Measurements from ENCODE around the gene SDHA. TPM values are rescaled to one million over a fixed set of nuclear protein-coding genes. Genes with fewer than 3 reads are reported as not detected.
"Not testable (repeated sequence)": the region's sequence is repeated elsewhere in the genome, so short reads cannot be mapped to it uniquely, and the experiment has no call there.

SDHA gene
- total RNA-seq (2016; rRNA removed; fragmentation: Illumina TruSeq; extraction: Trizol) (192 and 240 TPM in 2 replicates), polyA plus RNA-seq (2011; rRNA removed) (156 and 185 TPM in 2 replicates), polyA minus RNA-seq (2011; rRNA and poly(A)+ RNA removed; ENCODE audit: low replicate concordance) (514 and 684 TPM in 2 replicates), Bru-seq, nascent RNA (percentile 85 among the genes with signal in this experiment), BruChase-seq, experiment 1, labeled RNA remaining after a 6-hour chase (percentile 85 among the genes with signal in this experiment), BruChase-seq, experiment 2, labeled RNA remaining after a 2-hour chase (percentile 83 among the genes with signal in this experiment)
- 42.0 and 46.9 TPM in 2 replicates for total RNA-seq (2016; cell fraction: cytosol; rRNA removed; fragmentation: Illumina TruSeq; extraction: Trizol; ENCODE audit: low read depth)
- 168 and 247 TPM in 2 replicates for total RNA-seq (2016; cell fraction: insoluble cytoplasmic fraction; rRNA removed; fragmentation: Illumina TruSeq; extraction: Trizol)
- total RNA-seq (2016; cell fraction: membrane; rRNA removed; fragmentation: Illumina TruSeq; extraction: Trizol), result 52.9 and 56.5 TPM in 2 replicates
- total RNA-seq (2016; cell fraction: nucleus; rRNA removed; fragmentation: Illumina TruSeq; extraction: Trizol), result 141 and 179 TPM in 2 replicates
- 110 and 117 TPM in 2 replicates for polyA plus RNA-seq (2011; cell fraction: cytosol; rRNA removed)
- 108 and 110 TPM in 2 replicates for polyA plus RNA-seq (2011; cell fraction: nucleus; rRNA removed)
- polyA plus RNA-seq (2012), result 146 and 185 TPM in 2 replicates
- polyA plus RNA-seq (2016; cell fraction: cytosol; fragmentation: Illumina TruSeq; extraction: Trizol; ENCODE audit: low read depth), result 12.6 and 16.7 TPM in 2 replicates
- 131 and 149 TPM in 2 replicates for polyA plus RNA-seq (2016; cell fraction: insoluble cytoplasmic fraction; fragmentation: Illumina TruSeq; extraction: Trizol; ENCODE audit: low read depth)
- 23.0 and 24.9 TPM in 2 replicates for polyA plus RNA-seq (2016; cell fraction: membrane; fragmentation: Illumina TruSeq; extraction: Trizol; ENCODE audit: low read depth)
- polyA plus RNA-seq (2016; cell fraction: nucleus; fragmentation: Illumina TruSeq; extraction: Trizol; ENCODE audit: insufficient read depth, low read depth), result 181 and 200 TPM in 2 replicates
- 123 and 151 TPM in 2 replicates for polyA minus RNA-seq (2011; cell fraction: cytosol; rRNA and poly(A)+ RNA removed)
- 128 and 143 TPM in 2 replicates for polyA minus RNA-seq (2011; cell fraction: nucleus; rRNA and poly(A)+ RNA removed)
- long read RNA-seq, experiment 1, transcript SDHA-204 (13 exons, 2,067 nt), result minor isoform, 6 of 297 reads
- long read RNA-seq, experiment 1, transcript SDHA-201 (15 exons, 2,390 nt), result major isoform, 215 of 297 reads
- long read RNA-seq, experiment 1, transcript SDHA-214 (6 exons, 3,001 nt), result minor isoform, 7 of 297 reads
- long read RNA-seq, experiment 1, partial matches to known transcripts, result 47 of 297 reads
- long read RNA-seq, experiment 1, other reads (novel, unspliced or antisense), result 18 of 297 reads
- long read RNA-seq, experiment 2, transcript SDHA-216 (10 exons, 2,209 nt), result minor isoform, 5 of 353 reads
- long read RNA-seq, experiment 2, transcript SDHA-201 (15 exons, 2,390 nt), result major isoform, 165 of 353 reads
- long read RNA-seq, experiment 2, partial matches to known transcripts, result 89 of 353 reads
- long read RNA-seq, experiment 2, other reads (novel, unspliced or antisense), result 86 of 353 reads

GRCh38 chr5:217494-218456 is at the start of gene SDHA, which contains the start of gene CCDC127:
TSS of gene SDHA (plus strand) at chr5:218320. CDS start at chr5:218356, 36 bp downstream.
TSS of gene CCDC127 (minus strand) at chr5:218153. CDS start at chr5:216849, 1,304 bp downstream.
- BruUV-seq (replicated peaks), result TSS peak; percentile 73
- peaks cover 27% of the 10 kb centered on the region for H3K4me1 ChIP-seq (ENCODE audit: insufficient read depth, low read length)
- H3K27me3 ChIP-seq (ENCODE audit: control insufficient read depth in 1 of 2, insufficient read depth in 2 of 2, low read length in 2 of 2); in situ Hi-C loops (cut with HindIII; ENCODE audit: extremely low pct_ligation_motif_present, low pct_unique_long_range_greater_than_20kb); H3K9me3 ChIP-seq (ENCODE audit: low read length); H2AFZ ChIP-seq (ENCODE audit: low read length); H3K36me3 ChIP-seq (replicated peaks in 1 of 2; ENCODE audit: control insufficient read depth in 1 of 2, insufficient read depth in 2 of 2, low read length in 2 of 2): not testable (repeated sequence)
- H3K4me3 ChIP-seq (replicated peaks in 1 of 3; ENCODE audit: insufficient read depth in 1 of 3, low read depth in 2 of 3, low read length in 3 of 3), result peak within 1 kb of the TSS; percentile 81 to 99 (median 93)
- intact Hi-C loops (cut with micrococcal nuclease; ENCODE audit: unreplicated experiment), result loop anchor here (2.0 to 10.0 kb wide), 4 partner anchors 29 to 727 kb away; partner anchors contain the start of genes EXOC3 and PDCD6
- under 1% methylated on average over 42 of the region's 75 CpGs for WGBS (ENCODE audit: low lambda C conversion rate)
- ATAC-seq, result peak; percentile 85
- DNase-seq (ENCODE audit: low spot score), result peak; percentile 87
- ChIA-PET POLR2A (interaction anchor here (1.4 to 2.4 kb wide), 2 partner anchors 14 to 53 kb away, joined by 4 to 15 read pairs; partner anchors contain the start of gene PDCD6), CTCF (ENCODE audit: low intra/inter-chr PET ratio, low total read pairs) (interaction anchor here (0.8 kb wide), 1 partner anchor 30 kb away, joined by 3 read pairs; no protein-coding TSS in a partner anchor)
- peaks cover 63% of the 10 kb centered on the region for H3K79me2 ChIP-seq (ENCODE audit: insufficient read depth, low read length)
- H3K27ac ChIP-seq (ENCODE audit: extremely low read length, insufficient read depth, low read length), result peak within 1 kb of the TSS; percentile 81
- peak within 1 kb of the TSS; percentile 93 for H3K9ac ChIP-seq (ENCODE audit: insufficient read depth, low read depth, low read length)
- H4K20me1 ChIP-seq (ENCODE audit: insufficient read depth, low read length), result peaks cover 37% of the 10 kb centered on the region
- H3K4me2 ChIP-seq (ENCODE audit: low read depth, low read length), result peak within 1 kb of the TSS; percentile 94
- FAIRE-seq, result peak; percentile 36
- TF ChIP-seq THAP9 (CRISPR knock-in tag; IDR thresholded peaks at IDR 0.05; ENCODE audit: borderline replicate concordance) (peak; percentile 55; the same call in 1 of the 2 replicates), SP4 (CRISPR knock-in tag; IDR thresholded peaks at IDR 0.05) (peak; percentile 50; the same call in 1 of the 2 replicates), GATAD1 (CRISPR knock-in tag; IDR thresholded peaks at IDR 0.05) (peak; percentile 52), ERF (CRISPR knock-in tag; IDR thresholded peaks at IDR 0.05) (peak; percentile 57; the same call in 1 of the 2 replicates), ZNF281 (CRISPR knock-in tag; IDR thresholded peaks at IDR 0.05; ENCODE audit: borderline replicate concordance) (peak; percentile 82), SP2 (CRISPR knock-in tag; IDR thresholded peaks at IDR 0.05) (peak; percentile 28; the same call in 1 of the 2 replicates), FOXK1 (CRISPR knock-in tag; IDR thresholded peaks at IDR 0.05; ENCODE audit: borderline replicate concordance, low read depth) (peak; percentile 36; the same call in 1 of the 2 replicates), ZFX (CRISPR knock-in tag; IDR thresholded peaks at IDR 0.05; ENCODE audit: low read depth) (peak; percentile 91), REPIN1 (CRISPR knock-in tag; IDR thresholded peaks at IDR 0.05; ENCODE audit: borderline replicate concordance, low read depth) (0 out of 2 replicates have a peak, but pooled peaks have one; percentile 37)
